SU-DHL-6 (cell line): ENCODE results near the gene FOXQ1.

Source experiments
- H2AFZ ChIP-seq: fragments of 200-600 bp; sonication (generic); 2 replicates; pipeline ENCODE4 v1.6.1; 2014; ENCODE audit warnings: low read depth, mild to moderate bottlenecking, moderate library complexity, mixed read lengths, antibody characterized with exemption, low read length; ENCODE audit not compliant: severe bottlenecking
- H3F3A ChIP-seq: fragments of 200-600 bp; shearing (Covaris generic); 2 replicates; pipeline ENCODE4 v1.6.0; 2016; ENCODE audit warnings: antibody characterized with exemption, mild to moderate bottlenecking; ENCODE audit not compliant: insufficient read depth
- H3K27ac ChIP-seq: fragments of 200-600 bp; sonication (generic); 2 replicates; pipeline ENCODE4 v1.5.1; 2016; ENCODE audit warnings: low read depth, mild to moderate bottlenecking, low read length, moderate library complexity, mixed read lengths
- H3K27me3 ChIP-seq: fragments of 200-600 bp; sonication (generic), shearing (Covaris generic); 2 replicates; pipeline ENCODE4 v1.6.0; 2014; ENCODE audit warnings: mild to moderate bottlenecking, low read length
- H3K36me3 ChIP-seq: fragments of 200-600 bp; sonication (generic); 2 replicates; pipeline ENCODE4 v1.6.1; 2014; ENCODE audit warnings: mild to moderate bottlenecking, low read length, mixed read lengths
- H3K4me2 ChIP-seq: fragments of 300-600, 200-600 bp; shearing (Covaris generic), sonication (generic); 2 replicates; pipeline ENCODE4 v1.6.0; 2014; ENCODE audit warnings: low read length, low read depth, mild to moderate bottlenecking; ENCODE audit not compliant: poor library complexity, severe bottlenecking
- H3K4me3 ChIP-seq: fragments of 200-600 bp; sonication (generic); 2 replicates; pipeline ENCODE4 v1.5.1; 2014; ENCODE audit warnings: antibody characterized with exemption, low read length, mild to moderate bottlenecking, mixed read lengths; ENCODE audit not compliant: insufficient read depth, poor library complexity, severe bottlenecking
- H3K79me2 ChIP-seq: fragments of 200-600 bp; sonication (generic); 2 replicates; pipeline ENCODE4 v1.6.1; 2014; ENCODE audit warnings: mild to moderate bottlenecking, low read length, moderate library complexity; ENCODE audit not compliant: insufficient read depth
- H3K9ac ChIP-seq: fragments of 200-600 bp; sonication (generic); 2 replicates; pipeline ENCODE4 v1.7.0; 2014; ENCODE audit warnings: mild to moderate bottlenecking, low read length
- H3K9me2 ChIP-seq: fragments of 200-600 bp; sonication (generic); replicated peaks from 2 replicates; pipeline ENCODE4 v1.6.1; 2014; ENCODE audit warnings: low read length; ENCODE audit not compliant: insufficient read depth
- H3K9me3 ChIP-seq: fragments of 200-600 bp; sonication (generic); 2 replicates; pipeline ENCODE4 v1.6.1; 2014; ENCODE audit warnings: low read length, mixed read lengths; ENCODE audit not compliant: insufficient read depth
- H4K20me1 ChIP-seq: fragments of 200-600 bp; sonication (generic); 2 replicates; pipeline ENCODE4 v1.6.1; 2014; ENCODE audit warnings: low read depth, mild to moderate bottlenecking, antibody characterized with exemption, low read length, moderate library complexity, mixed read lengths
- CTCF ChIP-seq: fragments of 200-600 bp; sonication (generic); IDR thresholded peaks from one replicate; pipeline ENCODE4 v1.5.1; 2017; ENCODE audit warnings: antibody characterized with exemption, mild to moderate bottlenecking, low read length, moderate library complexity; ENCODE audit not compliant: insufficient read depth, poor library complexity, severe bottlenecking
- EZH2phosphoT487 ChIP-seq: fragments of 200-600 bp; sonication (generic), shearing (Covaris generic); conservative IDR thresholded peaks from 2 replicates; pipeline ENCODE4 v1.6.1; 2018; ENCODE audit warnings: mild to moderate bottlenecking, antibody characterized with exemption, low read length, moderate library complexity, mixed read lengths

FOXQ1 gene

GRCh38 chr6:1315560-1316386 is 3.9 kb downstream of the FOXQ1 start:
- H3K9ac ChIP-seq = no peak overlapping the region
- H3K4me3 ChIP-seq = no peak overlapping the region
- no peaks in the 10 kb centered on the region for H3K9me3 ChIP-seq
- H3K4me2 ChIP-seq = no peak overlapping the region
- no peaks in the 10 kb centered on the region for H3K79me2 ChIP-seq
- TF ChIP-seq CTCF = no peak
- TF ChIP-seq EZH2phosphoT487 = no peak
- H3F3A ChIP-seq = no peaks in the 10 kb centered on the region
- H4K20me1 ChIP-seq = no peaks in the 10 kb centered on the region
- H3K9me2 ChIP-seq = no peaks in the 10 kb centered on the region
- no peaks in the 10 kb centered on the region for H3K27me3 ChIP-seq
- no peaks in the 10 kb centered on the region for H3K36me3 ChIP-seq
- no peak overlapping the region for H3K27ac ChIP-seq
- no peak overlapping the region for H2AFZ ChIP-seq

GRCh38 chr6:1316489-1316971 is 4.6 kb downstream of the FOXQ1 start:
- Histone ChIP-seq H3K4me3 (no peak overlapping the region), H3K9me2 (no peaks in the 10 kb centered on the region), H4K20me1 (no peaks in the 10 kb centered on the region), H2AFZ (no peak overlapping the region), H3K27ac (no peak overlapping the region), H3K4me2 (no peak overlapping the region), H3K36me3 (no peaks in the 10 kb centered on the region), H3K27me3 (no peaks in the 10 kb centered on the region), H3K79me2 (no peaks in the 10 kb centered on the region), H3K9ac (no peak overlapping the region), H3K9me3 (no peaks in the 10 kb centered on the region), H3F3A (no peaks in the 10 kb centered on the region)
- TF ChIP-seq CTCF (no peak), EZH2phosphoT487 (no peak)

GRCh38 chr6:1317302-1317815 is 5.5 kb downstream of the FOXQ1 start:
- Histone ChIP-seq H3K4me3 (no peak overlapping the region), H2AFZ (no peak overlapping the region), H4K20me1 (no peaks in the 10 kb centered on the region), H3F3A (no peaks in the 10 kb centered on the region), H3K4me2 (no peak overlapping the region), H3K27ac (no peak overlapping the region), H3K9me2 (no peaks in the 10 kb centered on the region), H3K9ac (no peak overlapping the region), H3K79me2 (no peaks in the 10 kb centered on the region), H3K27me3 (no peaks in the 10 kb centered on the region), H3K9me3 (no peaks in the 10 kb centered on the region), H3K36me3 (no peaks in the 10 kb centered on the region)
- no peak for TF ChIP-seq CTCF
- TF ChIP-seq EZH2phosphoT487 = no peak
